K562 (cell line): Measurements from ENCODE around the gene CPT1A. TPM values are rescaled to one million over a fixed set of nuclear protein-coding genes. Genes with fewer than 3 reads are reported as not detected.

ENCODE experiments used
- ATAC-seq: fragments of 200-7000 bp; cut with Tn5 transposase; 3 replicates; pipeline ENCODE4 v1.9.1; 2020; ENCODE audit warnings: moderate library complexity
- BruUV-seq: library from RNA; stranded (reverse); fragments of 400-500 nt; replicated peaks from 2 replicates; lab custom pipeline; 2021; lab: Mats Ljungman, UMichigan
- CTCF ChIA-PET: fragments of 300-600 bp; formaldehyde crosslinking; extraction: SDS; loops from one replicate; lab custom pipeline; 2021; ENCODE audit warnings: low intra/inter-chr PET ratio; lab: Yijun Ruan, JAX
- POLR2A ChIA-PET: fragments of 300-600, 350-650 bp; sonication (Branson Sonifier 250); formaldehyde crosslinking; extraction: SDS; loops from one replicate; lab custom pipeline; 2021; ENCODE audit warnings: antibody characterized with exemption, inconsistent platforms; lab: Yijun Ruan, JAX
- DNase-seq, 4 experiments: peaks; one replicate each; pipeline versions ENCODE4 v3.0.0 to v3.0.0-alpha.2; 2011 to 2018; ENCODE audit warnings: low spot score in 3 of 4, mixed read lengths in 3 of 4; ENCODE audit errors: extremely low read depth in 1 of 4
- FAIRE-seq: peaks from 2 replicates; lab custom pipeline; 2011; peaks lifted over from hg19 to GRCh38; lab: Jason Lieb, UNC
- H2AFZ ChIP-seq: 2 replicates; pipeline ENCODE4 v1.6.0; 2011; ENCODE audit warnings: low read depth, low read length, control low read depth, inconsistent platforms
- H3K27ac ChIP-seq: fragments of 200-600 bp; 3 replicates; pipeline ENCODE4 v1.8.0; 2011; ENCODE audit warnings: low read depth, mild to moderate bottlenecking, control low read depth, inconsistent platforms, low read length, moderate library complexity, mixed read lengths; ENCODE audit errors: extremely low read depth
- H3K27me3 ChIP-seq, 2 experiments: fragments of 300-600 bp in 1 of 2; 2 replicates in 1 of 2; 3 replicates in 1 of 2; pipeline versions ENCODE4 v1.6.0 to v1.8.0; 2011; ENCODE audit warnings: inconsistent platforms in 2 of 2, low read length in 2 of 2, mild to moderate bottlenecking in 1 of 2, mixed read lengths in 1 of 2, moderate library complexity in 1 of 2; ENCODE audit not compliant: control insufficient read depth in 2 of 2, insufficient read depth in 2 of 2
- H3K36me3 ChIP-seq: fragments of 300-600 bp; 3 replicates; pipeline ENCODE4 v1.8.0; 2011; ENCODE audit warnings: mild to moderate bottlenecking, low read length, inconsistent platforms; ENCODE audit not compliant: control insufficient read depth, insufficient read depth
- H3K4me1 ChIP-seq, 2 experiments: fragments of 200-600 bp in 1 of 2; replicated peaks in 1 of 2; 2 replicates in 1 of 2; 3 replicates in 1 of 2; pipeline versions ENCODE4 v1.5.1 to v1.8.0; 2011; ENCODE audit warnings: inconsistent platforms in 2 of 2, low read length in 2 of 2, mild to moderate bottlenecking in 1 of 2, mixed read lengths in 1 of 2, moderate library complexity in 1 of 2; ENCODE audit not compliant: control insufficient read depth in 2 of 2, insufficient read depth in 2 of 2
- H3K4me2 ChIP-seq: 2 replicates; pipeline ENCODE4 v1.6.1; 2011; ENCODE audit warnings: low read length, control low read depth, inconsistent platforms, mixed read lengths; ENCODE audit not compliant: insufficient read depth
- H3K4me3 ChIP-seq: fragments of 200-600 bp; sonication (generic), shearing (Covaris generic); 2 replicates; pipeline ENCODE4 v1.5.1; 2016; ENCODE audit warnings: control low read depth, inconsistent platforms
- H3K79me2 ChIP-seq: fragments of 200-600 bp; 3 replicates; pipeline ENCODE4 v1.8.0; 2011; ENCODE audit warnings: low read length, inconsistent platforms; ENCODE audit not compliant: control insufficient read depth, insufficient read depth
- H3K9ac ChIP-seq, 2 experiments: 2 replicates each; pipeline versions ENCODE4 v1.6.0 to v1.6.1; 2011; ENCODE audit warnings: low read depth in 2 of 2, low read length in 2 of 2, control low read depth in 1 of 2, inconsistent platforms in 1 of 2, mild to moderate bottlenecking in 1 of 2, mixed read lengths in 1 of 2; ENCODE audit not compliant: insufficient read depth in 1 of 2
- H3K9me1 ChIP-seq: one replicate; pipeline ENCODE4 v1.6.0; 2011; ENCODE audit warnings: inconsistent platforms, mild to moderate bottlenecking, low read length, moderate library complexity; ENCODE audit not compliant: control insufficient read depth, insufficient read depth
- H3K9me3 ChIP-seq: replicated peaks from 2 replicates; pipeline ENCODE4 v1.5.1; 2011; ENCODE audit warnings: low read depth, low read length, inconsistent platforms; ENCODE audit not compliant: control insufficient read depth, insufficient read depth
- H4K20me1 ChIP-seq: replicated peaks from 2 replicates; pipeline ENCODE4 v1.6.1; 2011; ENCODE audit warnings: low read length, inconsistent platforms, mixed read lengths; ENCODE audit not compliant: control insufficient read depth, insufficient read depth
- ATF4 ChIP-seq: fragments of 450-650 bp; formaldehyde crosslinking; IDR thresholded peaks from 2 replicates; pipeline ENCODE4 v1.4.0; 2022; ENCODE audit warnings: mild to moderate bottlenecking, moderate library complexity
- CEBPZ ChIP-seq: fragments of 150-350 bp; IDR thresholded peaks from 2 replicates; pipeline ENCODE4 v1.6.1; 2014; ENCODE audit warnings: low read depth, mild to moderate bottlenecking, low read length, borderline replicate concordance
- COPS2 ChIP-seq: fragments of 450-650 bp; conservative IDR thresholded peaks from 2 replicates; pipeline ENCODE4 v1.6.1; 2016; ENCODE audit warnings: mild to moderate bottlenecking, moderate library complexity
- ELF1 ChIP-seq: fragments of 200-800 bp; sonication (Bioruptor generic); IDR thresholded peaks from 2 replicates; pipeline ENCODE4 v1.6.1; 2016; ENCODE audit warnings: missing genetic modification characterization, missing compliant biosample characterization
- HES1 ChIP-seq: fragments of 450-650 bp; IDR thresholded peaks from 2 replicates; pipeline ENCODE4 v1.6.1; 2016; ENCODE audit warnings: low read depth, mild to moderate bottlenecking, moderate library complexity
- MTF1 ChIP-seq: fragments of 250-450 bp; sonication (Bioruptor Pico); IDR thresholded peaks from 2 replicates; pipeline ENCODE4 v1.9.0; 2021; ENCODE audit warnings: moderate library complexity, mild to moderate bottlenecking, inconsistent platforms, borderline replicate concordance
- RBM25 ChIP-seq: fragments of 200-400 bp; formaldehyde crosslinking; IDR thresholded peaks from 2 replicates; pipeline ENCODE4 v1.6.1; 2018; ENCODE audit warnings: low read length, low read depth, moderate library complexity; ENCODE audit not compliant: severe bottlenecking
- ZNF217 ChIP-seq: sonication (generic); formaldehyde crosslinking; IDR thresholded peaks from 2 replicates; pipeline ENCODE4 v1.8.0; 2022; ENCODE audit warnings: mild to moderate bottlenecking, missing genetic modification reagents
- ZNF561 ChIP-seq: fragments of 450-650 bp; formaldehyde crosslinking; conservative IDR thresholded peaks from 2 replicates; pipeline ENCODE4 v1.4.0; 2020; ENCODE audit warnings: mild to moderate bottlenecking, moderate library complexity
- ZNF584 ChIP-seq: fragments of 200-800 bp; sonication (Bioruptor generic); IDR thresholded peaks from 2 replicates; pipeline ENCODE4 v1.6.1; 2016; ENCODE audit warnings: low read depth, mild to moderate bottlenecking, missing genetic modification characterization, missing compliant biosample characterization
- ZNF695 ChIP-seq: fragments of 450-650 bp; formaldehyde crosslinking; IDR thresholded peaks from 2 replicates; pipeline ENCODE4 v1.4.0; 2020; ENCODE audit warnings: mild to moderate bottlenecking, moderate library complexity
- WGBS: fragments of 100-300 bp; shearing (Covaris generic); methylation state at CpG from one replicate; pipeline ENCODE4 v1.1.6; 2016; ENCODE audit warnings: low coverage, mixed read lengths; ENCODE audit not compliant: insufficient coverage; ENCODE audit errors: missing lambda C conversion rate; 5-methylcytosine and 5-hydroxymethylcytosine counted together
- in situ Hi-C: fragments of 300-500 bp; cut with MboI; formaldehyde crosslinking; loops from 4 replicates; pipeline ENCODE4 v1.15.0; 2018; ENCODE audit warnings: inconsistent platforms, mixed read lengths
- intact Hi-C: fragments of 100-400 bp; cut with micrococcal nuclease; formaldehyde crosslinking; loops from 2 replicates; pipeline ENCODE4 v1.14.2; 2022
- polyA plus RNA-seq, 8 experiments: library from polyadenylated mRNA; depleted of rRNA in 4 of 8; stranded (reverse) in 5 of 8; unstranded in 3 of 8; fragments of >200 nt; fragmentation: Nextera tagmentation in 2 of 8; fragmentation: Illumina TruSeq in 1 of 8; extraction: Ambion mirVana in 2 of 8; extraction: Trizol in 1 of 8; gene quantifications; 2 replicates each; pipeline versions ENCODE4 v1.2.1 to v1.2.3, GENCODE V29; 2011 to 2014; ENCODE audit warnings: inconsistent platforms in 1 of 8, missing spikeins in 1 of 8
- total RNA-seq, 7 experiments: library from RNA; depleted of rRNA in 6 of 7; stranded (reverse); fragments of >200 nt in 6 of 7; fragmentation: Illumina TruSeq in 2 of 7; extraction: Trizol in 2 of 7; gene quantifications; 2 replicates each; pipeline versions ENCODE4 v1.2.1 to v1.2.3, GENCODE V29; 2011 to 2021; ENCODE audit warnings: low replicate concordance in 1 of 7

Gene CPT1A
- total and polyA plus RNA-seq, 9 of the 15 experiments (the other 6 are each of a cell fraction or from before 2014, with no cell fraction given) = 2.6 to 29.1 (median 12.3) TPM

GRCh38 chr11:68848429-68848828 is 6.7 kb upstream of the CPT1A start:
- intact Hi-C loops = no loop called here
- ChIA-PET POLR2A (no interaction called here), CTCF (no interaction called here)
- Histone ChIP-seq H3K9me3 (no peaks in the 10 kb centered on the region), H3K27me3 (peaks cover 0 to 4% of the 10 kb centered on the region in 2 experiments; a peak in 2 of 5 replicates), H3K36me3 (no peaks in the 10 kb centered on the region), H3K27ac (no peak overlapping the region), H4K20me1 (no peaks in the 10 kb centered on the region), H3K4me1 (peaks cover 0 to 10% of the 10 kb centered on the region in 2 experiments; a peak in 3 of 5 replicates), H3K79me2 (no peaks in the 10 kb centered on the region), H3K4me2 (no peak overlapping the region), H3K4me3 (no peak overlapping the region), H2AFZ (no peak overlapping the region), H3K9me1 (no peaks in the 10 kb centered on the region), H3K9ac (no peak overlapping the region)
- no peak for FAIRE-seq
- WGBS = 51% methylated on average over 12 of the region's 15 CpGs
- in situ Hi-C loops = loop anchor here (25.0 kb wide), 1 partner anchor 814 kb away; no protein-coding TSS in a partner anchor
- BruUV-seq = no TSS peak
- no peak for DNase-seq
- ATAC-seq = no peak
- TF ChIP-seq ZNF561 (CRISPR knock-in tag) (no peak), COPS2 (no peak), CEBPZ (no peak), HES1 (no peak), ZNF695 (CRISPR knock-in tag) (no peak), RBM25 (no peak), ELF1 (tag) (no peak), ZNF584 (CRISPR knock-in tag) (no peak), ZNF217 (no peak), MTF1 (CRISPR knock-in tag) (no peak), ATF4 (CRISPR knock-in tag) (no peak)
